Bronchial epithelial cell (primary cell): ENCODE results near the gene NPTN. TPM values are rescaled to one million over a fixed set of nuclear protein-coding genes. Genes with fewer than 3 reads are reported as not detected.

Experiments used
- DNase-seq: peaks from one replicate; pipeline ENCODE4 v3.0.0-alpha.2; 2010; ENCODE audit warnings: low read depth
- FAIRE-seq: peaks from 2 replicates; lab custom pipeline; 2011; peaks lifted over from hg19 to GRCh38; lab: Jason Lieb, UNC
- H3K27me3 ChIP-seq: 2 replicates; pipeline ENCODE4 v1.5.1; 2011; ENCODE audit warnings: low read length; ENCODE audit not compliant: control insufficient read depth, insufficient read depth
- H3K36me3 ChIP-seq: 2 replicates; pipeline ENCODE4 v1.5.1; 2011; ENCODE audit warnings: low read length; ENCODE audit not compliant: control insufficient read depth, insufficient read depth
- H3K4me3 ChIP-seq: 2 replicates; pipeline ENCODE4 v1.5.1; 2011; ENCODE audit warnings: mild to moderate bottlenecking, low read depth, low read length, control low read depth
- CTCF ChIP-seq: IDR thresholded peaks from 2 replicates; pipeline ENCODE4 v1.5.1; 2011; ENCODE audit warnings: mild to moderate bottlenecking, moderate library complexity, low read length, control low read depth, inconsistent platforms; ENCODE audit not compliant: insufficient read depth, severe bottlenecking
- total RNA-seq: library from RNA; depleted of rRNA; stranded (reverse); fragments of >200 nt; gene quantifications from 2 replicates; pipeline ENCODE4 v1.2.1, GENCODE V29; 2014

The NPTN gene
- total RNA-seq, 1 donor from 2014 or later: 62.1 TPM

GRCh38 chr15:73518180-73518862 is 114.9 kb downstream of the NPTN start:
- TF ChIP-seq CTCF: no peak
- DNase-seq: no peak
- no peak for FAIRE-seq

GRCh38 chr15:73517566-73517965 is 115.6 kb downstream of the NPTN start:
- TF ChIP-seq CTCF: no peak
- no peak for DNase-seq
- H3K4me3 ChIP-seq: no peak overlapping the region
- H3K27me3 ChIP-seq: no peaks in the 10 kb centered on the region
- no peaks in the 10 kb centered on the region for H3K36me3 ChIP-seq
- no peak for FAIRE-seq

More at GRCh38 chr15:73518180-73518862, 114.9 kb downstream of the NPTN start:
- Histone ChIP-seq H3K4me3 (no peak overlapping the region), H3K36me3 (no peaks in the 10 kb centered on the region), H3K27me3 (no peaks in the 10 kb centered on the region)

- no peak for TF ChIP-seq CTCF
- no peak overlapping the region for H3K4me3 ChIP-seq
- no peak for FAIRE-seq
- no peaks in the 10 kb centered on the region for H3K36me3 ChIP-seq
- DNase-seq: no peak
- no peaks in the 10 kb centered on the region for H3K27me3 ChIP-seq
Observed at GRCh38 chr15:73515527-73515926, 117.7 kb downstream of the NPTN start.

Other genes starting within 250 kb of the NPTN start
- not detected in 2 replicates for gene REC114, start 190.2 kb downstream of the NPTN start, total RNA-seq
- 14.5 and 21.9 TPM in 2 replicates for gene CD276, start 51.0 kb upstream of the NPTN start, total RNA-seq
- gene INSYN1, start 120.0 kb upstream of the NPTN start, total RNA-seq: under 0.01 and 1.2 TPM in 2 replicates
- not detected in 2 replicates for gene TBC1D21, start 240.2 kb upstream of the NPTN start, total RNA-seq